Tongue (tissue), 2 donors: Measurements from ENCODE around the gene POU1F1. TPM values are rescaled to one million over a fixed set of nuclear protein-coding genes. Genes with fewer than 3 reads are reported as not detected.
"Not testable (repeated sequence)": the region's sequence is repeated elsewhere in the genome, so short reads cannot be mapped to it uniquely, and the experiment has no call there.

Experiments used
- DNase-seq: peaks from one replicate; pipeline ENCODE4 v3.0.0-alpha.2; 2015
- total RNA-seq: library from RNA; depleted of rRNA; stranded (reverse); fragments of >200 nt; gene quantifications from one replicate; pipeline ENCODE4 v1.2.3, GENCODE V29; 2014

Gene POU1F1
- total RNA-seq: not detected

- no peak for DNase-seq
Observed at GRCh38 chr3:87276484-87276883, at the start of gene POU1F1. Gene POU1F1 (minus strand): TSS chr3:87276584. CDS start chr3:87276462, 122 bp downstream.

- DNase-seq: no peak
Observed at GRCh38 chr3:87324609-87325008, 48.2 kb upstream of the POU1F1 start.

DNA sequence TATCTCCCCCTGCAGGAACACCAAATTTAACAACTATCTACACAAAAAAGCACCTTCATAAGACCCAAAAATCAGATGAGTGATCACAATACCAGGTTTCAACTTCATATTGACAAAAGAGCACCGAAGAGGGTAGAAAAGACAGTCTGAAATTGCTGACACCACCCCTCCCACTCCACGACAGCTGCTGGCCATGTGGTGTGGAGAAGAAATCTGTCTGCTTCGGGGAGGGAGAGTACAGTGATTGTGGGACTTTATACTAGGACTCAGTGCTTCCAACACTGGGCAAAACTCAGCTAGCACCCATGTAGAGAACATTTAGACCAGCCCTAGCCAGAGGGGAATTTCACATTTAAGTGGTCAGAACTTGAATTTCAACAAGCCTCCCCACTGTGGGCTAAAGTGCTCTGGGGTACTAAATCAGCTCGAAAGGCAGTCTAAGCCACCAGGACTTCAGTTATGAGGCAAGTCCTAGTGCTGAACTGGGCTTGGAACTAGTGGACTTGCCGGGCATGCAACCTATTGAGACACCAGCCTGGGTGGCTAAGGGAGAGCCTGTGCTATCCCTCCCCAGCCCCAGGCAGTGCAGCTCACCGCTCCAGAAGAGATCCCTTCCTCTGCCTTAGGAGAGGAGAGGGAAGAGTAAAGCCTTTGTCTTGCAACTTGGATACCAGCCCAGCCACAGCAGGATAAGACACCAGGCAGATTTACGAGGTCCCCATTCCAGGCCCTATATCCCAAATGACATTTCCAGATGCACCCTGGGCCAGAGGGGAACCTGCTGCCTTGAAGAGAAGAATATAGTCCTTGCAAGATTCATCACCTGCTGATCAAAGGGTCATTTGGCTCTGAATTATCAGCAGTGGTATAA is 44.6 kb upstream of the POU1F1 start:
- peak; percentile 16 for DNase-seq

DNA sequence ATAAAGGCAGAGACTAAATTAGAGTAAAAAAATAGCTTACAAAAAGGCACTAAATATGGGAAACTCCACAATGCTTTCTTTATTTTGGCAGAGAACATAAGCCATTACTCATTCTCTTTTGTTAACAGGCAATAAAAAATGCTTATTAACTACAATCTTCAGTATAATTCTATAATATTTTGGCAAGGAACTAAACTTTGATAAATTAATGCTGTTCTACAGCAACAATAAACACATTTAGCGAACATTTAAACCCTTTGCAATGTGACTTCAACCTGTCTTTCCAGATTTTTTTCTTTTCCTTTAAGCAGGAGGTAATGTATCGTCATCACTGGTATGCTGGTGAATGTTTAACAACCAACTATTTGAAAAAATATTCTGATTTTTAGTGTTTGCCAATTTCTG is 42.2 kb upstream of the POU1F1 start:
- no peak for DNase-seq

GRCh38 chr3:87317779-87318178 is 41.4 kb upstream of the POU1F1 start:
- DNase-seq: no peak

- DNase-seq: no peak
Observed at GRCh38 chr3:87313641-87314040, 37.3 kb upstream of the POU1F1 start.

DNA sequence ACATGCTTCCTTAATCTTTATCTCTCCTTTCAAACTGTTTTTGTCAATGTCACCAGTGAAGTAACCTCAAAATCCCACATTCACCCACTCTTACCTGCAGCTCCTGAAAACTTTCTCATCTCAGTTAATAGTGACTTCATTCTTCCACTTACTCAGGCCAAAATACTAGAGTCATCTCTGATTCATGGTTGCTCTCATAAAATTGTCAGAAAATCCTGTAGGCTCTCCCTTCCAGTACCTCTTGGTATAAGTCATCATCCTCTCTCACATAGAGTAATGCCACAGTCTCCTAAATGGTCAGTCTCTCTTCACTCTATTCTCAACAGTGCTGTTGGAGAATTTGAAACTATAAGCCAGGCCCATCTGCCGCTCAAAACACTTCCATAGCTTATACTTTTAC is 34.9 kb upstream of the POU1F1 start:
- no peak for DNase-seq

GRCh38 chr3:87309601-87310000 is 33.2 kb upstream of the POU1F1 start:
- no peak for DNase-seq

DNA sequence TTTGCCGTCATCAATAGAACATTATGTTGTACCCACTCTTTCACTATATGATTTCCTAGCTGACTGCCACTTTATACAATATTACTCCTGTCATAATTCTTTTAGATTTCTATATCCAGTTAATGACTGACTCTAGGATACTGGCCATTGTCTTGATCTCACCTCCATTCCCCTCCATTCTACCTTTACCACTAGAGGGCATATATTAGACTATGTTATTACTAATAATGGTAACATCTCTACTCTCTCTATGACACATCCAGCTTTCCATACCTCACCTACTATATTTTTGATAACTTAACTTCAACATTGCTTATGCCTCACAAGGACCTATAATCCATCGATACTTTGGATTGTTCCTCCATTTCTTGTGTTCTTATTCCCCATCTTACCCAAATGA is 31.4 kb upstream of the POU1F1 start:
- DNase-seq: no peak

- no peak for DNase-seq
Observed at GRCh38 chr3:87305517-87305916, 29.1 kb upstream of the POU1F1 start.

DNA sequence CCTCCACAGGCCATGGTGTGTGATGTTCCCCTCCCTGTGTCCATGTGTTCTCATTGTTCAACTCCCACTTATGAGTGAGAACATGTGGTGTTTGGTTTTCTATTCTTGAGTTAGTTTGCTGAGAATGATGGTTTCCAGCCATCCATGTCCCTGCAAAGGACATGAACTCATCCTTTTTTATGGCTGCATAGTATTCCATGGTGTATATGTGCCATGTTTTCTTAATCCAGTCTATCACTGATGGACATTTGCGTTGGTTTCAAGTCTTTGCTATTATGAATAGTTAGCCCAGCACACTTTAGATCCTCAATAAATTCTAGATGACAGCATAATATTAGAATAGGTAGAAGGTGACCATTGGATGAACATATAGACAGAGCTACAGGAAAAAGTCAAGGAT is 28.6 kb upstream of the POU1F1 start:
- DNase-seq: not testable (repeated sequence)

GRCh38 chr3:87298111-87298718 is 21.8 kb upstream of the POU1F1 start:
- peak; percentile 57 for DNase-seq

DNA sequence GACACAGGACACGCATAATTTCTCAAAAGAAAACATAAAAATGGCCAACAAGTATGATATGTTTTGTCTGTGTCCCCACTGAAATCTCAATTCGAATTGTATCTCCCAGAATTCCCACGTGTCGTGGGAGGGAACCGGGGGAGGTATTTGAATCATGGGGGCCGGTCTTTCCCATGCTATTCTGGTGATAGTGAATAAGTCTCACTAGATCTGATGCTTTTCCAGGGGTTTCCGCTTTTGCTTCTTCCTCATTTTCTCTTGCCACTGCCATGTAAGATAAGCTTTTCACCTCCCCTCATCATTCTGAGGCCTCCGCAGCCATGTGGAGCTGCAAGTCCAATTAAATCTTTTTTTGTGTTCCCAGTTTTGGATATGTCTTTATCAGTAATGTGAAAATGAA is 12.1 kb upstream of the POU1F1 start:
- no peak for DNase-seq

- no peak for DNase-seq
Observed at GRCh38 chr3:87287011-87287410, 10.6 kb upstream of the POU1F1 start.

- DNase-seq: no peak
Observed at GRCh38 chr3:87272718-87273341, 3.6 kb downstream of the POU1F1 start.

- no peak for DNase-seq
Observed at GRCh38 chr3:87270908-87271700, 5.3 kb downstream of the POU1F1 start.

- no peak for DNase-seq
Observed at GRCh38 chr3:87269723-87270122, 6.7 kb downstream of the POU1F1 start.

DNA sequence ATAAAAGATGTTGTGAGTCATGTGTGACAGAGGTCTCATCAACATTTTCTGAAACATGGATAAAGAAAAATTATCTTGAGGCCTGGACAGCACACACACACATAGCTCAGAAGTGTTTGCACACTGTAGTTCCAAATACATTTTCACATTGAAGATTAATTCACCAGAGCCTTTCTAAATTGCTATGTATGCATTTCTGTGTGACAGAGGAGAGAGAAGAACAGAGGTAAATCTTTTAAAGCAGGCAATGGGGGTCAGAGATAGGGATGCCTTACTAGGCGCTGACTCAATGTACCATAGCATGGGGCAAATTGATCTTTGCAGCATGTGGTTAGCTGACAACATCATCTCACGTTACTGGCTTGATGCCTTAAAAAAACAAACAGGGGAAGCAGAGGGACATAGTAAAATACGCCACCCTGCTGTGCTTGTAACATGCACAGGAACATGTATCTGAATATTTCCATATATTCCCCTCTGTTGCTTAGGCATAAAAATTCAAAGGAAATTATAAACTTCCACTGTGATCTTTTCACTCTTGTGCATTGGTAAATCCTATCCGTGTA is 7.7 kb downstream of the POU1F1 start:
- DNase-seq: no peak

- DNase-seq: no peak
Observed at GRCh38 chr3:87267953-87268645, 8.3 kb downstream of the POU1F1 start.

DNA sequence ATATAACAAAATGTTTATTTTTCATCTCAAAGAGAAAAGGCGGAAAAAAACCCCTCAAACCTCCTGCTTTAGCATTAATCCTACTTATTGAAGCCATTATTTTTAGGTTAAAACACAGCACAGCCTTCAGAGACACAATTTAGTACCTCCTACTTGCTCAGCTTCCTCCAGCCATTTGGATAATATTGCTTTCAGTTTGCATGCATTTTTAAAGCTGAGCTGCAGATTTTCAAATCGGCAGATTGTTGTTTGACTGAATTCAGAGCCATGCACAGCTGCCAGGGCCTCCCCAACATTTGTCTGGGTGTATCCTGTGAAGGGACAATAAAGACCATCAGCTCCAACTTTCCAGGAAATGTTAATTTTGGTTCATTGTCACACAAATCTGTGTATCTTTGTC is 14.5 kb downstream of the POU1F1 start:
- DNase-seq: no peak

DNA sequence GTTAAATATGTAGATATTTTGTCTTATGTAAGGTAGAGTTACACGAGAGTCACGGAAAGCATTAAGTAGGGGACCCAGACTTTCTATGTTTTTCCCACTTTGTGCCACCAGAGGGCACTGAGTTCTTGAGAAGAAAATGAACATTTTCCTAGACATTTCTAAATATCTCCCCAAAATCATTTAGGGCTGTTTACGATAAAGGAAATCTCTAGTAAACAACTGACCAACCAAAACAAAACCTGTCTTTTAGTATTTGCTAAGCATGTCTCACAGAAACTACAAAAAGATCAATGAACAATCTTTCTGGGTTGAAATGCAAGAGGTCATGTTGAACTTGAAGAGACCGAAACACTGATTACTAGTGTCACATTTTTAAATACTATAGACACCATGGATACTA is 16.1 kb downstream of the POU1F1 start:
- DNase-seq: peak; percentile 67

DNA sequence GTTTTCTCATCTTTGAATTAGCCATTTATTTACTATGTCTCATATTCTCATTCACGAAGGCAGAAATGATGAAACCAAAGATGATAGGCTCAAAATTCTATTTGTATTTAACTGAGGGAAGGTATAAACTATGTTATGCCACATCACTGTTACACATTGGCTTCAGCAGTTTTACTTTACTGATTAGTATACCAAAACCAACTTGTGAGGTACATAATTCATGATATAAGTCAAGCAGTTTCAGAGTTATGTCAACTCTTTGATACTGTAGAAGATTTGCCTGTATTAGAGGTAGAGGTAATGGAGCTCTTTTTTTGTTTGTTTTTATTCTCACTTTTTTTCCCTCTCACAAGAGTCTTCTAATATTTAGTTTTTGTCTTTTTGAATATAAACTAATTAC is 26.4 kb downstream of the POU1F1 start:
- DNase-seq: no peak
